Mammary epithelial cell (primary cell): Measurements from ENCODE around the gene CYTH4.

Experiments used
- EZH2 ChIP-seq: IDR thresholded peaks from 2 replicates; pipeline ENCODE4 v1.6.1; 2012; ENCODE audit warnings: low read length, inconsistent platforms, borderline replicate concordance
- TF ChIP-seq, protein P1 (sequence below), 2 donors: IDR thresholded peaks in 1 of 2; conservative IDR thresholded peaks in 1 of 2; 2 replicates each; pipeline ENCODE4 v1.5.1; 2011 to 2012; ENCODE audit warnings: inconsistent platforms in 2 of 2, low read length in 2 of 2, mild to moderate bottlenecking in 2 of 2, control low read depth in 1 of 2, low read depth in 1 of 2; ENCODE audit not compliant: insufficient read depth in 1 of 2; ENCODE audit errors: extremely low read depth in 1 of 2

- TF ChIP-seq, protein P1, sequence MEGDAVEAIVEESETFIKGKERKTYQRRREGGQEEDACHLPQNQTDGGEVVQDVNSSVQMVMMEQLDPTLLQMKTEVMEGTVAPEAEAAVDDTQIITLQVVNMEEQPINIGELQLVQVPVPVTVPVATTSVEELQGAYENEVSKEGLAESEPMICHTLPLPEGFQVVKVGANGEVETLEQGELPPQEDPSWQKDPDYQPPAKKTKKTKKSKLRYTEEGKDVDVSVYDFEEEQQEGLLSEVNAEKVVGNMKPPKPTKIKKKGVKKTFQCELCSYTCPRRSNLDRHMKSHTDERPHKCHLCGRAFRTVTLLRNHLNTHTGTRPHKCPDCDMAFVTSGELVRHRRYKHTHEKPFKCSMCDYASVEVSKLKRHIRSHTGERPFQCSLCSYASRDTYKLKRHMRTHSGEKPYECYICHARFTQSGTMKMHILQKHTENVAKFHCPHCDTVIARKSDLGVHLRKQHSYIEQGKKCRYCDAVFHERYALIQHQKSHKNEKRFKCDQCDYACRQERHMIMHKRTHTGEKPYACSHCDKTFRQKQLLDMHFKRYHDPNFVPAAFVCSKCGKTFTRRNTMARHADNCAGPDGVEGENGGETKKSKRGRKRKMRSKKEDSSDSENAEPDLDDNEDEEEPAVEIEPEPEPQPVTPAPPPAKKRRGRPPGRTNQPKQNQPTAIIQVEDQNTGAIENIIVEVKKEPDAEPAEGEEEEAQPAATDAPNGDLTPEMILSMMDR (conservative IDR thresholded peaks at IDR 0.05 in 1 of 2, IDR thresholded peaks at IDR 0.05 in 1 of 2; ENCODE audit: extremely low read depth in 1 of 2, insufficient read depth in 1 of 2, low read depth in 1 of 2, low read length in 2 of 2) = no peak
- TF ChIP-seq EZH2 = no peak
These were observed 74.6 kb downstream of the CYTH4 start for GRCh38 chr22:37356922-37357321.
